ENCODE results near the gene NXT1. TPM values are rescaled to one million over a fixed set of nuclear protein-coding genes. Genes with fewer than 3 reads are reported as not detected.

NXT1 gene
- total RNA-seq, 1 donor from 2014 or later = 18.8 TPM

GRCh38 chr20:23386304-23387117 lies 35.9 kb downstream of the NXT1 start:
- no peak for DNase-seq (ENCODE audit: low spot score)

- no peak for DNase-seq (ENCODE audit: low spot score)
Measured at GRCh38 chr20:23387118-23387443, 36.5 kb downstream of the NXT1 start.

- DNase-seq (ENCODE audit: low spot score) = no peak
Measured at GRCh38 chr20:23390091-23390774, 39.6 kb downstream of the NXT1 start.

GRCh38 chr20:23391707-23392310 lies 41.2 kb downstream of the NXT1 start:
- DNase-seq (ENCODE audit: low spot score) = no peak

- DNase-seq (ENCODE audit: low spot score) = no peak
Measured at GRCh38 chr20:23393996-23394775, 43.6 kb downstream of the NXT1 start.

GRCh38 chr20:23396950-23397627 lies 46.5 kb downstream of the NXT1 start:
- no peak for DNase-seq (ENCODE audit: low spot score)

- DNase-seq (ENCODE audit: low spot score) = no peak
Measured at GRCh38 chr20:23397961-23398360, 47.4 kb downstream of the NXT1 start.

- DNase-seq (ENCODE audit: low spot score) = no peak
Measured at GRCh38 chr20:23399568-23400241, 49.1 kb downstream of the NXT1 start.

GRCh38 chr20:23401051-23401450 lies 50.5 kb downstream of the NXT1 start:
- no peak for DNase-seq (ENCODE audit: low spot score)

- no peak for DNase-seq (ENCODE audit: low spot score)
Measured at GRCh38 chr20:23403751-23404150, 53.2 kb downstream of the NXT1 start.

GRCh38 chr20:23404196-23404595 lies 53.6 kb downstream of the NXT1 start:
- no peak for DNase-seq (ENCODE audit: low spot score)

Other genes starting within 250 kb of the NXT1 start
- gene GZF1, start 11.4 kb downstream of the NXT1 start, total RNA-seq = 14.6 TPM
- gene NAPB, start 70.7 kb downstream of the NXT1 start, total RNA-seq = 8.4 TPM
- gene CSTL1, start 88.9 kb downstream of the NXT1 start, total RNA-seq = not detected
- 0.96 TPM for gene CST11, start 102.1 kb downstream of the NXT1 start, total RNA-seq
- not detected for gene CST8, start 140.3 kb downstream of the NXT1 start, total RNA-seq
- not detected for gene CST9L, start 217.7 kb downstream of the NXT1 start, total RNA-seq

Data from mesenteric fat pad (tissue), 1 donor.